Measurements from ENCODE around the gene GAS2L1. TPM values are rescaled to one million over a fixed set of nuclear protein-coding genes. Genes with fewer than 3 reads are reported as not detected.

The GAS2L1 gene
- total RNA-seq, 3 donors from 2014 or later (not counting 1 experiment from before 2014, with no cell fraction given), result 0.57 to 4.1 (median 2.8) TPM

GRCh38 chr22:29345932-29346331 lies 39.5 kb downstream of the GAS2L1 start:
- H3K4me3 ChIP-seq (ENCODE audit: low read length), result no peak overlapping the region
- no peak for TF ChIP-seq CTCF (IDR thresholded peaks at IDR 0.05)
- Mint-ChIP-seq H3K27ac (no peak overlapping the region), H3K36me3 (peaks cover 8% of the 10 kb centered on the region), H3K27me3 (ENCODE audit: low read depth in 2 of 2) (no peaks in the 10 kb centered on the region), H3K4me1 (no peaks in the 10 kb centered on the region), H3K4me3 (no peak overlapping the region), H3K9me3 (no peaks in the 10 kb centered on the region)
- H3K9me3 ChIP-seq (ENCODE audit: control insufficient read depth, insufficient read depth, low read length), result no peaks in the 10 kb centered on the region
- ATAC-seq, result no peak
- H3K27me3 ChIP-seq (ENCODE audit: control insufficient read depth, insufficient read depth, low read length), result no peaks in the 10 kb centered on the region
- intact Hi-C loops (cut with micrococcal nuclease), result no loop called here
- no peak overlapping the region for H3K27ac ChIP-seq (ENCODE audit: low read length)
- H3K4me1 ChIP-seq (ENCODE audit: control insufficient read depth, insufficient read depth, low read length), result no peaks in the 10 kb centered on the region
- peaks cover 80% of the 10 kb centered on the region for H3K36me3 ChIP-seq (ENCODE audit: control insufficient read depth, insufficient read depth, low read length)
- no peak for DNase-seq

GRCh38 chr22:29346659-29347058 lies 40.2 kb downstream of the GAS2L1 start:
- Mint-ChIP-seq H3K4me1 (no peaks in the 10 kb centered on the region), H3K36me3 (peaks cover 8% of the 10 kb centered on the region), H3K4me3 (no peak overlapping the region), H3K27me3 (ENCODE audit: low read depth in 2 of 2) (no peaks in the 10 kb centered on the region), H3K9me3 (no peaks in the 10 kb centered on the region), H3K27ac (no peak overlapping the region)
- intact Hi-C loops (cut with micrococcal nuclease), result no loop called here
- no peak overlapping the region for H3K27ac ChIP-seq (ENCODE audit: low read length)
- peaks cover 80% of the 10 kb centered on the region for H3K36me3 ChIP-seq (ENCODE audit: control insufficient read depth, insufficient read depth, low read length)
- no peak overlapping the region for H3K4me3 ChIP-seq (ENCODE audit: low read length)
- H3K27me3 ChIP-seq (ENCODE audit: control insufficient read depth, insufficient read depth, low read length), result no peaks in the 10 kb centered on the region
- WGBS (ENCODE audit: insufficient coverage), result 95% methylated on average over 4 of the region's 4 CpGs
- TF ChIP-seq CTCF (IDR thresholded peaks at IDR 0.05), result no peak
- no peaks in the 10 kb centered on the region for H3K9me3 ChIP-seq (ENCODE audit: control insufficient read depth, insufficient read depth, low read length)
- no peaks in the 10 kb centered on the region for H3K4me1 ChIP-seq (ENCODE audit: control insufficient read depth, insufficient read depth, low read length)
- ATAC-seq (no peak), DNase-seq (no peak)

- H3K4me3 Mint-ChIP-seq, result no peak overlapping the region
- DNase-seq (no peak), ATAC-seq (no peak)
- no peaks in the 10 kb centered on the region for H3K9me3 Mint-ChIP-seq
- TF ChIP-seq CTCF (IDR thresholded peaks at IDR 0.05), result no peak
- H3K4me1 Mint-ChIP-seq, result no peaks in the 10 kb centered on the region
- H3K36me3 Mint-ChIP-seq, result peaks cover 8% of the 10 kb centered on the region
- H3K27me3 Mint-ChIP-seq (ENCODE audit: low read depth in 2 of 2), result no peaks in the 10 kb centered on the region
- Histone ChIP-seq H3K27me3 (ENCODE audit: control insufficient read depth, insufficient read depth, low read length) (no peaks in the 10 kb centered on the region), H3K4me3 (ENCODE audit: low read length) (no peak overlapping the region), H3K27ac (ENCODE audit: low read length) (no peak overlapping the region), H3K9me3 (ENCODE audit: control insufficient read depth, insufficient read depth, low read length) (no peaks in the 10 kb centered on the region), H3K4me1 (ENCODE audit: control insufficient read depth, insufficient read depth, low read length) (no peaks in the 10 kb centered on the region), H3K36me3 (ENCODE audit: control insufficient read depth, insufficient read depth, low read length) (peaks cover 79% of the 10 kb centered on the region)
- WGBS (ENCODE audit: insufficient coverage), result 85% methylated on average over 2 of the region's 2 CpGs
- no peak overlapping the region for H3K27ac Mint-ChIP-seq
- intact Hi-C loops (cut with micrococcal nuclease), result no loop called here
Observed at GRCh38 chr22:29348041-29348440, 41.6 kb downstream of the GAS2L1 start.

- Mint-ChIP-seq H3K27ac (no peak overlapping the region), H3K36me3 (peaks cover 8% of the 10 kb centered on the region), H3K9me3 (no peaks in the 10 kb centered on the region), H3K4me3 (no peak overlapping the region), H3K27me3 (ENCODE audit: low read depth in 2 of 2) (no peaks in the 10 kb centered on the region), H3K4me1 (no peaks in the 10 kb centered on the region)
- ATAC-seq (no peak), DNase-seq (no peak)
- H3K27ac ChIP-seq (ENCODE audit: low read length), result no peak overlapping the region
- H3K27me3 ChIP-seq (ENCODE audit: control insufficient read depth, insufficient read depth, low read length), result no peaks in the 10 kb centered on the region
- H3K9me3 ChIP-seq (ENCODE audit: control insufficient read depth, insufficient read depth, low read length), result no peaks in the 10 kb centered on the region
- WGBS (ENCODE audit: insufficient coverage), result 97% methylated on average over 14 of the region's 18 CpGs
- TF ChIP-seq CTCF (IDR thresholded peaks at IDR 0.05), result no peak
- no peaks in the 10 kb centered on the region for H3K4me1 ChIP-seq (ENCODE audit: control insufficient read depth, insufficient read depth, low read length)
- no peak overlapping the region for H3K4me3 ChIP-seq (ENCODE audit: low read length)
- H3K36me3 ChIP-seq (ENCODE audit: control insufficient read depth, insufficient read depth, low read length), result peaks cover 83% of the 10 kb centered on the region
- intact Hi-C loops (cut with micrococcal nuclease), result no loop called here
Observed at GRCh38 chr22:29348956-29349355, 42.5 kb downstream of the GAS2L1 start.
